ENCODE data around the gene C17orf107. TPM values are rescaled to one million over a fixed set of nuclear protein-coding genes. Genes with fewer than 3 reads are reported as not detected.

The C17orf107 gene
- total RNA-seq, 1 donor from 2014 or later, result 0.80 TPM

DNA sequence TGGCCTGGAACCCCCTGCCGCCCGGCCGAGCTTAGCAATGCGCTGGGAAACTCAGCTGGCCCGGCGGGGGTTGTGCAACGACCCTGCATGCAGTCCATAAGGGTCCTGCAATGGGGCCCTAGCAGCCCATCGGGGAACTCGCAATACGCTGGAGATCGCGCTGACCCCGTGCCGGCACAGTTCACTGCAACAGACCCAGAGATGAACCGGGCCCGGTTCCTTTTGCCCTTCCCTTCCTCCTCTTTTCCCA is 40.1 kb downstream of the C17orf107 start:
- Histone ChIP-seq H3K27ac (replicated peaks) (peak overlapping the region; percentile 96), H3K4me3 (peak overlapping the region; percentile 84), H3K4me1 (peaks cover 69% of the 10 kb centered on the region), H3K36me3 (peaks cover 58% of the 10 kb centered on the region), H3K9me3 (replicated peaks) (no peaks in the 10 kb centered on the region), H3K27me3 (ENCODE audit: low read depth) (no peaks in the 10 kb centered on the region)
- DNase-seq, result peak; percentile 44
- TF ChIP-seq, protein P1, sequence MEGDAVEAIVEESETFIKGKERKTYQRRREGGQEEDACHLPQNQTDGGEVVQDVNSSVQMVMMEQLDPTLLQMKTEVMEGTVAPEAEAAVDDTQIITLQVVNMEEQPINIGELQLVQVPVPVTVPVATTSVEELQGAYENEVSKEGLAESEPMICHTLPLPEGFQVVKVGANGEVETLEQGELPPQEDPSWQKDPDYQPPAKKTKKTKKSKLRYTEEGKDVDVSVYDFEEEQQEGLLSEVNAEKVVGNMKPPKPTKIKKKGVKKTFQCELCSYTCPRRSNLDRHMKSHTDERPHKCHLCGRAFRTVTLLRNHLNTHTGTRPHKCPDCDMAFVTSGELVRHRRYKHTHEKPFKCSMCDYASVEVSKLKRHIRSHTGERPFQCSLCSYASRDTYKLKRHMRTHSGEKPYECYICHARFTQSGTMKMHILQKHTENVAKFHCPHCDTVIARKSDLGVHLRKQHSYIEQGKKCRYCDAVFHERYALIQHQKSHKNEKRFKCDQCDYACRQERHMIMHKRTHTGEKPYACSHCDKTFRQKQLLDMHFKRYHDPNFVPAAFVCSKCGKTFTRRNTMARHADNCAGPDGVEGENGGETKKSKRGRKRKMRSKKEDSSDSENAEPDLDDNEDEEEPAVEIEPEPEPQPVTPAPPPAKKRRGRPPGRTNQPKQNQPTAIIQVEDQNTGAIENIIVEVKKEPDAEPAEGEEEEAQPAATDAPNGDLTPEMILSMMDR (IDR thresholded peaks at IDR 0.05; ENCODE audit: borderline replicate concordance), result no peak
- intact Hi-C loops (cut with micrococcal nuclease), result no loop called here

- H3K36me3 ChIP-seq, result peaks cover 63% of the 10 kb centered on the region
Measured at GRCh38 chr17:4939796-4940554, 40.6 kb downstream of the C17orf107 start, which contains the start of the genes RNF167 and SLC25A11. Gene RNF167 (plus strand): TSS chr17:4940268. CDS start chr17:4940910, 642 bp downstream. Gene SLC25A11 (minus strand): TSS chr17:4940046. CDS start chr17:4939910, 136 bp downstream.

GRCh38 chr17:4940555-4941318 is 41.4 kb downstream of the C17orf107 start:
- Histone ChIP-seq H3K9me3 (replicated peaks) (no peaks in the 10 kb centered on the region), H3K36me3 (peaks cover 67% of the 10 kb centered on the region), H3K27me3 (ENCODE audit: low read depth) (no peaks in the 10 kb centered on the region), H3K4me3 (peak overlapping the region; percentile 84), H3K27ac (replicated peaks) (peak overlapping the region; percentile 96), H3K4me1 (peaks cover 79% of the 10 kb centered on the region)
- DNase-seq, result peak; percentile 77
- intact Hi-C loops (cut with micrococcal nuclease), result no loop called here
- TF ChIP-seq, protein P1 (IDR thresholded peaks at IDR 0.05; ENCODE audit: borderline replicate concordance), result no peak

More at GRCh38 chr17:4939796-4940554, 40.6 kb downstream of the C17orf107 start, which contains the start of the genes RNF167 and SLC25A11:
- Histone ChIP-seq H3K27me3 (ENCODE audit: low read depth) (no peaks in the 10 kb centered on the region), H3K4me1 (peaks cover 71% of the 10 kb centered on the region), H3K27ac (replicated peaks) (peak within 1 kb of the TSS; percentile 96), H3K9me3 (replicated peaks) (no peaks in the 10 kb centered on the region), H3K4me3 (peak within 1 kb of the TSS; percentile 84)
- TF ChIP-seq, protein P1 (IDR thresholded peaks at IDR 0.05; ENCODE audit: borderline replicate concordance), result no peak
- intact Hi-C loops (cut with micrococcal nuclease), result no loop called here
- peak; percentile 93 for DNase-seq

- peaks cover 71% of the 10 kb centered on the region for H3K36me3 ChIP-seq
Measured at GRCh38 chr17:4941319-4941610, 41.9 kb downstream of the C17orf107 start.

DNA sequence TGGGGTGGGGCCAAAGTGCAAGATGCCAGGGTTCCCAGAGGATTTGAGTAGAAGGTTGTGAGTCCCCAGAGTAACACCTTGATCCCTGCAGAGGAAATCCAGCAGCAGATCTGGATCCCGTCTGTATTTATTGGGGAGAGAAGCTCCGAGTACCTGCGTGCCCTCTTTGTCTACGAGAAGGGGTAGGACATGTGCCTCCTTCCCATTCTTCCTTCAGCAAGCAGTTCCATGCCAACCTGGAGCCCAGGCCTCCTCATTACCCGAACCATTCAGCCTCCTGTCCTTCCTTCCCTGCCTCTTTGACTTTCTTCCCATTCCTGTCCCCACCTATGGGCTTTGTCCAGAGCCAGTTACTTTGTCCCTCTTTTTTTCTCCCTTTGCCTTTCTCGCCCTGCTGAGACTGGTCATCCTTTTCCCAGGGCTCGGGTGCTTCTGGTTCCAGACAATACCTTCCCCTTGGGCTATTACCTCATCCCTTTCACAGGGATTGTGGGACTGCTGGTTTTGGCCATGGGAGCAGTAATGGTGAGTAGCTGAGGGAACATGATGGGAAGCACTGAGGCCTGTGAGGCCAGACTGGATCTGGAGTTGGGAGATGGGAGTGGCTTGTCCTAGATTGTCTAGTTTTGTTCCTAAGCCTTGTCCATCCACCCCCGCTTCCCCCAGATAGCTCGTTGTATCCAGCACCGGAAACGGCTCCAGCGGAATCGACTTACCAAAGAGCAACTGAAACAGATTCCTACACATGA is 43.6 kb downstream of the C17orf107 start:
- peaks cover 94% of the 10 kb centered on the region for H3K4me1 ChIP-seq
- peaks cover 60% of the 10 kb centered on the region for H3K36me3 ChIP-seq
- TF ChIP-seq, protein P1 (IDR thresholded peaks at IDR 0.05; ENCODE audit: borderline replicate concordance), result no peak
- H3K27ac ChIP-seq (replicated peaks), result no peak overlapping the region
- no peak for DNase-seq
- H3K27me3 ChIP-seq (ENCODE audit: low read depth), result no peaks in the 10 kb centered on the region
- H3K4me3 ChIP-seq, result no peak overlapping the region
- intact Hi-C loops (cut with micrococcal nuclease), result no loop called here
- H3K9me3 ChIP-seq (replicated peaks), result no peaks in the 10 kb centered on the region

More at GRCh38 chr17:4941319-4941610, 41.9 kb downstream of the C17orf107 start:
- peak overlapping the region; percentile 84 for H3K4me3 ChIP-seq
- intact Hi-C loops (cut with micrococcal nuclease), result no loop called here
- H3K27me3 ChIP-seq (ENCODE audit: low read depth), result no peaks in the 10 kb centered on the region
- H3K4me1 ChIP-seq, result peaks cover 84% of the 10 kb centered on the region
- DNase-seq, result no peak
- TF ChIP-seq, protein P1 (IDR thresholded peaks at IDR 0.05; ENCODE audit: borderline replicate concordance), result no peak
- H3K9me3 ChIP-seq (replicated peaks), result no peaks in the 10 kb centered on the region
- H3K27ac ChIP-seq (replicated peaks), result peak overlapping the region; percentile 96

Measured in left ventricle myocardium inferior (tissue), 1 donor.